Vagina (tissue), 2 donors: ENCODE measurements around the gene GTF3C4. TPM values are rescaled to one million over a fixed set of nuclear protein-coding genes. Genes with fewer than 3 reads are reported as not detected.

Source experiments
- DNase-seq, 2 donors: peaks; one replicate each; pipeline ENCODE4 v3.0.0-alpha.2; 2017; ENCODE audit errors: extremely low spot score in 2 of 2
- H3K27ac ChIP-seq: fragments of 200-600 bp; sonication (generic); one replicate; pipeline ENCODE4 v1.5.1; 2019
- H3K27me3 ChIP-seq: fragments of 200-600 bp; sonication (generic); one replicate; pipeline ENCODE4 v1.5.1; 2019
- H3K36me3 ChIP-seq, 2 donors: fragments of 200-600 bp; sonication (generic); one replicate each; pipeline ENCODE4 v1.5.1; 2017 to 2019
- H3K4me1 ChIP-seq: fragments of 200-600 bp; sonication (generic); one replicate; pipeline ENCODE4 v1.5.1; 2019
- H3K4me3 ChIP-seq, 2 donors: fragments of 200-600 bp; sonication (generic); 1 replicate in 1 of 2; 2 replicates in 1 of 2; pipeline ENCODE4 v1.5.1; 2016 to 2019
- H3K9me3 ChIP-seq: fragments of 200-600 bp; sonication (generic); one replicate; pipeline ENCODE4 v1.5.1; 2019
- POLR2A ChIP-seq, 2 donors: fragments of 450-650 bp; IDR thresholded peaks; one replicate each; pipeline ENCODE4 v1.6.1; 2017; ENCODE audit warnings: antibody characterized with exemption in 2 of 2, mild to moderate bottlenecking in 2 of 2, moderate library complexity in 2 of 2
- POLR2AphosphoS5 ChIP-seq, 2 donors: sonication (generic); formaldehyde crosslinking; IDR thresholded peaks; one replicate each; pipeline ENCODE4 v1.9.0; 2017; ENCODE audit warnings: antibody characterized with exemption in 2 of 2, mild to moderate bottlenecking in 2 of 2, low read depth in 1 of 2; ENCODE audit not compliant: insufficient read depth in 1 of 2
- intact Hi-C: fragments of 100-400 bp; cut with DNase I; formaldehyde crosslinking; loops from one replicate; pipeline ENCODE4 v1.15.1; 2023
- total RNA-seq: library from RNA; depleted of rRNA; stranded (reverse); fragments of >200 nt; gene quantifications from one replicate; pipeline ENCODE4 v1.2.3, GENCODE V29; 2016
- TF ChIP-seq, protein P1 (sequence below), 3 experiments: fragments of 450-650 bp in 2 of 3; fragments of 200-600 bp in 1 of 3; sonication (generic) in 1 of 3; IDR thresholded peaks; one replicate each; pipeline ENCODE4 v1.5.1; 2017 to 2019; ENCODE audit warnings: antibody characterized with exemption in 3 of 3, mild to moderate bottlenecking in 2 of 3, moderate library complexity in 2 of 3

The GTF3C4 gene
- total RNA-seq, 1 donor from 2014 or later: 8.8 TPM

DNA sequence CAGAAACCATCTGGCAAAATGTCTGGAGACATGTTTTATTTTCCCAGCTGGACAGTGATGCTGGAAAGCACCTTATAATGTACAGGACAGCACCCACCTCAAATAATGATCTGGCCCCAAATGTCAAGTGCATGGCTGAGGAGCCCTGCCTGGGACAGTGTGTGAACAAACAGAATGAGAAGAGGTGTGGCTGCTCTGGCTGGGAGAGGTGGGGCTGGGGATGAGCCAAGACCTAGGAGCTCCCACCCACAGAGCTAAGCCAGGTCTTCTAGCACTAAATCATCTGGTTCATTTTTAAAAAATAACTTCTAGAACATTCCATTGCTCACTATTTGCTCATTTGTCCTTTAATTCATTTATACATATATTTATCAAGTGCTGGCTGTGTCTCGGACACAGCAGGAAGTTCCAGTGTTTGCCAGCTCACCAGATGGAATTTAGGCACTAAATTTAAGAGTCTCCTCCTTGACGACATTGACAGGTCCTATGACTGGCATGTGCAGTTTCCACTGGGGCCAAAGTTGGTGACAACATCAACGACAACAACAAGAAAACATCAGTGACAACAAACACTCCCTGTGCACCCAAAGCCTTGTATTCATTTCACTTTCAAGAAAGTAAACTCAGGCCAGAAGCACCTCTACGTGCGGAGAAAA, 59.1 kb downstream of the GTF3C4 start:
- no peaks in the 10 kb centered on the region for H3K36me3 ChIP-seq
- H3K27ac ChIP-seq: no peak overlapping the region
- no peak overlapping the region for H3K4me3 ChIP-seq
- H3K4me1 ChIP-seq: peaks cover 7% of the 10 kb centered on the region
- no peaks in the 10 kb centered on the region for H3K27me3 ChIP-seq
- intact Hi-C loops: no loop called here
- DNase-seq: no peak
- TF ChIP-seq POLR2AphosphoS5 (IDR thresholded peaks at IDR 0.05; ENCODE audit: insufficient read depth in 1 of 2, low read depth in 1 of 2) (no peak), POLR2A (IDR thresholded peaks at IDR 0.05) (no peak)
- TF ChIP-seq, protein P1, sequence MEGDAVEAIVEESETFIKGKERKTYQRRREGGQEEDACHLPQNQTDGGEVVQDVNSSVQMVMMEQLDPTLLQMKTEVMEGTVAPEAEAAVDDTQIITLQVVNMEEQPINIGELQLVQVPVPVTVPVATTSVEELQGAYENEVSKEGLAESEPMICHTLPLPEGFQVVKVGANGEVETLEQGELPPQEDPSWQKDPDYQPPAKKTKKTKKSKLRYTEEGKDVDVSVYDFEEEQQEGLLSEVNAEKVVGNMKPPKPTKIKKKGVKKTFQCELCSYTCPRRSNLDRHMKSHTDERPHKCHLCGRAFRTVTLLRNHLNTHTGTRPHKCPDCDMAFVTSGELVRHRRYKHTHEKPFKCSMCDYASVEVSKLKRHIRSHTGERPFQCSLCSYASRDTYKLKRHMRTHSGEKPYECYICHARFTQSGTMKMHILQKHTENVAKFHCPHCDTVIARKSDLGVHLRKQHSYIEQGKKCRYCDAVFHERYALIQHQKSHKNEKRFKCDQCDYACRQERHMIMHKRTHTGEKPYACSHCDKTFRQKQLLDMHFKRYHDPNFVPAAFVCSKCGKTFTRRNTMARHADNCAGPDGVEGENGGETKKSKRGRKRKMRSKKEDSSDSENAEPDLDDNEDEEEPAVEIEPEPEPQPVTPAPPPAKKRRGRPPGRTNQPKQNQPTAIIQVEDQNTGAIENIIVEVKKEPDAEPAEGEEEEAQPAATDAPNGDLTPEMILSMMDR (IDR thresholded peaks at IDR 0.05): no peak
- H3K9me3 ChIP-seq: no peaks in the 10 kb centered on the region

DNA sequence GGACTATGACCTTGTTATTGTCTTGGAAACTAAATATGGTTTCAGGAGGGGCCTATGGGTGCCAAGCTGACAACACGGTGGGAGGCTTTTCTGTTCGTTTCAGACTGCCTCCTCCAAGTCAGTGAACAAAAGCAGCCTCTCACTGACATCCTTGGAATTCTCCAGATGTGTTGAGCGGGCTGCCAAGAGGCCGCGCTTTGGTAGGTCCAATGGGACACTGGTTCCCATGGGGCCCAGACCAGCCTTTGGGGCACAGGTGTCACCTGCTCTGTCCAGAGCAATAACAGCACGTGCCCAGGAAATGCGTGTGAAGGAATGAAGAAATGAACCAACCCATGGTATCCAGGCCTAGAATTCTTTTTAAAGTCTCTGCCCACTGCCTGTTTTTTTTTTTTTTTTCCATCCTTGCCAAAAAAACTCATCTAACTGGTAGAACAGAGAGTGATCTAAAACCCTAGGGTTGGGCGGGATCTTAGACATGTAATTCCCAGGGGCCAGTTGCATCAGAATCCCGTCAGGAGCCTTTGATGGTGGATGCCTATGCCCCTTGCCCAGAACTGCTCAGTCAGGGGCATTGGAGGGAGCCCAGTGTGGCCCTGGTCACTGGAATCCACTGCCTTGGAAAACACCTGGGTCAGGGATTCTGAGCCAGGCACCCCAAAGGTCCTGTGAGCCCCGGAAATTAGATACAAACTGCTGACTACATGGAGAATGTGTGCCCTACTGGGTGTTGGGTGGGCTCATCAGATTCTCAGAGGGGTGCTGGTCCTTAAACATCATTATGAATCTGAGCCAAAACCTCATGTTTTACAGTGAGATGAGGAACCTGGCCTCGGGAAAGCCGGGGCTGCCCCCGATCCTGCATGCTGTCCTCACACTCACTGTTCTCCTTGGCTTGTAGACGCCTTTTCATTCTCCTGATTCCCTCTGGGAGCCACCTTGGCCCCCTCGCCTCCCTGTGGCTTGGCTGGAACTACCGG, 60.1 kb downstream of the GTF3C4 start:
- Histone ChIP-seq H3K36me3 (no peaks in the 10 kb centered on the region), H3K9me3 (no peaks in the 10 kb centered on the region), H3K27me3 (no peaks in the 10 kb centered on the region), H3K4me3 (no peak overlapping the region), H3K4me1 (peaks cover 7% of the 10 kb centered on the region), H3K27ac (peak overlapping the region; percentile 39)
- intact Hi-C loops: no loop called here
- no peak for DNase-seq
- TF ChIP-seq, protein P1 (IDR thresholded peaks at IDR 0.05): no peak
- no peak for TF ChIP-seq POLR2AphosphoS5 (IDR thresholded peaks at IDR 0.05; ENCODE audit: insufficient read depth in 1 of 2, low read depth in 1 of 2)
- TF ChIP-seq POLR2A (IDR thresholded peaks at IDR 0.05): no peak

DNA sequence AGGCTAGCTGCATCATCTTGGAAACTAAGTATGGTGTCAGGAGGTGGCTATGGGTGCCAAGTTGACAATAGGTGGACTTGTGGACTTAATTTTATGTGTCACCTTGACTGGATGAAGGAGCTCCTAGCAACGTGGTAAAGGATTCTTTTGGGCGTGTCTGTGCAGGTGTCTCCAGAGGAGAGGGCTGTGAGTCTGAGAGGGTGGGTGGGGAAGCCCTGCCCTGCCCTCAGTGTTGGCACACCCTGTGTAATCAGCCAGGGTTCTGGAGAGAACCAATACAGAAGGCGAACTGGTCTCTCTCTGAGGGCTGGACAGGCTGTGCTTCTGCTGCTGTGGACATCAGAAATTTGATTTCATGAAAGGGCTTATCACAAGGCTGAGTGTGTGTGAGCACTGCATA, 61.0 kb downstream of the GTF3C4 start:
- intact Hi-C loops: no loop called here
- Histone ChIP-seq H3K27ac (no peak overlapping the region), H3K4me3 (no peak overlapping the region), H3K4me1 (peaks cover 7% of the 10 kb centered on the region), H3K36me3 (no peaks in the 10 kb centered on the region), H3K9me3 (no peaks in the 10 kb centered on the region), H3K27me3 (no peaks in the 10 kb centered on the region)
- TF ChIP-seq, protein P1 (IDR thresholded peaks at IDR 0.05): no peak
- no peak for TF ChIP-seq POLR2AphosphoS5 (IDR thresholded peaks at IDR 0.05; ENCODE audit: insufficient read depth in 1 of 2, low read depth in 1 of 2)
- TF ChIP-seq POLR2A (IDR thresholded peaks at IDR 0.05): no peak
- no peak for DNase-seq

DNA sequence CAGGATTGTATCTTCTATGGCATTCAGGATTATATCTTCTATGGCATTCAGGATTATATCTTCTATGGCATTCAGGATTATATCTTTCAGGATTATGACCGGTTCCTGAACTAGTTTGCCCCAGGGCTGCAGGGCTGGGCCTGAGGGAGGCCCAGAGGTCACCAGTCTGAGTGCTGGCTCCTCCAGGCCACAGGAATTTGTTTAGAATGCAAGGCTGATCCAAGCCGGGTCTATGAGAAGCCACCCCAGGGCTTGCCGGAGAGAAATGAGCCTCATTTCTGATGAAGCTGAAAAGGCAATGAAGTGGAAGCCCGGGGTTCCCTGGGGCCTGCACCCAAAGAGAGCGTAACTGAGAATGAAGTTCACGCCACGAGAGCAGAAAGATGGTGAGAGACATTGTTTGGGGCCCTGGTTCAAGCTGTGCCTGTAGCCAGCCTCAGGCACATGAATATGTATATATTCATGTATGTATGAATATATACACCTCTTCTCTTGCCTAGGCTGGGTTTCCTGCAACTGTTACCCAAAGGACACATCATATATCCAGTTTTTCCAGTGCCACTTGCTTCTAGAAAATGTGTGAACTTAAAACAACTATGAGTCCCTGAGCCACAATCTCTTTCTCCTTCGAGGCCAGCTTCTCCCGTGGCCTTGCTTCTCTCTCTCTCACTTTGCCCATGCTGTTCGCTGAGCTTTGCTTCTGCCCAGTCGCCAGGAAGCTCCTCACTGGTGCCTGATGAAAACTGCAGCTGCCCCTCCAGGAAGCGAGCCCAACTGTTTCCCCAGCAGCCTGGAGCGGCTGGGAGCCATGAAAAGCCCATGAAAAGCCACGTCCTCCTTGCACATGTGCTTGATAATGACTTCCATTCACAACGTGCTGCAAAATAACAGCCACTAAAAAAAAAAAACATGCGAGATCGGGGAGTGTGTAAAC, 62.3 kb downstream of the GTF3C4 start:
- Histone ChIP-seq H3K27me3 (no peaks in the 10 kb centered on the region), H3K36me3 (no peaks in the 10 kb centered on the region), H3K27ac (no peak overlapping the region), H3K4me1 (peaks cover 7% of the 10 kb centered on the region), H3K9me3 (no peaks in the 10 kb centered on the region), H3K4me3 (no peak overlapping the region)
- TF ChIP-seq POLR2AphosphoS5 (IDR thresholded peaks at IDR 0.05; ENCODE audit: insufficient read depth in 1 of 2, low read depth in 1 of 2) (no peak), POLR2A (IDR thresholded peaks at IDR 0.05) (no peak)
- TF ChIP-seq, protein P1 (IDR thresholded peaks at IDR 0.05): no peak
- DNase-seq: no peak
- intact Hi-C loops: no loop called here
